Tibial nerve (tissue), 4 donors: ENCODE data around the gene BBS10.

Source experiments
- EP300 ChIP-seq, 2 donors: sonication (generic); formaldehyde crosslinking; IDR thresholded peaks; one replicate each; pipeline ENCODE4 v1.6.1; 2017; ENCODE audit warnings: antibody characterized with exemption in 2 of 2, mild to moderate bottlenecking in 1 of 2
- TF ChIP-seq, protein P1 (sequence below), 5 experiments: fragments of 200-600 bp in 3 of 5; fragments of 450-650 bp in 2 of 5; sonication (generic) in 3 of 5; IDR thresholded peaks; one replicate each; pipeline ENCODE4 v1.5.1; 2016 to 2019; ENCODE audit warnings: antibody characterized with exemption in 5 of 5, mild to moderate bottlenecking in 3 of 5, moderate library complexity in 2 of 5

DNA sequence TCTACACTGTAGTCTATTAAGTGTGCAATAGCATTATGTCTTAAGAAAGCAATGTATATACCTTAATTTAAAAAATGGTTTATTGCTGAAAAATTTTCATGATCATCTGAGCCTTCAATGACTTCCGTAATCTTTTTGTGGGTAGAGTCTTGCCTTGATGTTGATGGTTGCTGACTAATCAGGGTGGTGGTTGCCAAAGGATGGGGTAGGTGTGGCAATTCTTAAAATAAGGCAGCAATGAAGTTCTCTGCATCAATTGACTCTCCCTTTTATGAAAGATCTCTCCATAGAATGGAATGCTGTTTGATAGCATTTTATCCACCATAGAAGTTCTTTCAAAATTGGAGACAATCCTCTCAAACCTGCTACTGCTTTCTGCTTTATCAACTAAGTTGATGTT lies 41.1 kb downstream of the BBS10 start:
- TF ChIP-seq, protein P1, sequence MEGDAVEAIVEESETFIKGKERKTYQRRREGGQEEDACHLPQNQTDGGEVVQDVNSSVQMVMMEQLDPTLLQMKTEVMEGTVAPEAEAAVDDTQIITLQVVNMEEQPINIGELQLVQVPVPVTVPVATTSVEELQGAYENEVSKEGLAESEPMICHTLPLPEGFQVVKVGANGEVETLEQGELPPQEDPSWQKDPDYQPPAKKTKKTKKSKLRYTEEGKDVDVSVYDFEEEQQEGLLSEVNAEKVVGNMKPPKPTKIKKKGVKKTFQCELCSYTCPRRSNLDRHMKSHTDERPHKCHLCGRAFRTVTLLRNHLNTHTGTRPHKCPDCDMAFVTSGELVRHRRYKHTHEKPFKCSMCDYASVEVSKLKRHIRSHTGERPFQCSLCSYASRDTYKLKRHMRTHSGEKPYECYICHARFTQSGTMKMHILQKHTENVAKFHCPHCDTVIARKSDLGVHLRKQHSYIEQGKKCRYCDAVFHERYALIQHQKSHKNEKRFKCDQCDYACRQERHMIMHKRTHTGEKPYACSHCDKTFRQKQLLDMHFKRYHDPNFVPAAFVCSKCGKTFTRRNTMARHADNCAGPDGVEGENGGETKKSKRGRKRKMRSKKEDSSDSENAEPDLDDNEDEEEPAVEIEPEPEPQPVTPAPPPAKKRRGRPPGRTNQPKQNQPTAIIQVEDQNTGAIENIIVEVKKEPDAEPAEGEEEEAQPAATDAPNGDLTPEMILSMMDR (IDR thresholded peaks at IDR 0.05) = no peak
- no peak for TF ChIP-seq EP300 (IDR thresholded peaks at IDR 0.05)
